Middle frontal gyrus (tissue), 1 donor: ENCODE data around the gene TCAF1.
"Not testable (repeated sequence)": the region's sequence is repeated elsewhere in the genome, so short reads cannot be mapped to it uniquely, and the experiment has no call there.

Experiments
- DNase-seq: peaks from one replicate; pipeline ENCODE4 v3.0.0-alpha.2; 2015; ENCODE audit warnings: low spot score; ENCODE audit errors: extremely low spot score

TCAF1 gene

DNA sequence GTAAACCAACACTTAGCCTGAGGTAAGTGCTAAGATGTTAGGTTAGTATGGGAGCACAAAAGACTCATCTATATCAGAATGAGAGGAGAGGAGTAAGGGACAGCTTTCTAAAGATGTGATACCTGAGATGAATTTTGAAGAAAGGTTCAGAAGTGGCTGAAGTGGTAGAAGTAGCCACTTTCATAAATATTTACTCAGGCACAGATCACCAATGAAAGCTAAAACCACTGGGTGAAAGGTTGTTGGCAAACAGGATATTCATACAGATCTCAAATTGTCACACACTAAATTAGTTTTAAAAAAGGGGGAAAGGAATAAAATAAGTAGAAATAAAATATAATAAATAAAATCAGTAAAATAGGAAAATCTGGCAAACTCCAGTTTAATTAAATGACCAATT is 30.4 kb downstream of the TCAF1 start:
- not testable (repeated sequence) for DNase-seq

DNA sequence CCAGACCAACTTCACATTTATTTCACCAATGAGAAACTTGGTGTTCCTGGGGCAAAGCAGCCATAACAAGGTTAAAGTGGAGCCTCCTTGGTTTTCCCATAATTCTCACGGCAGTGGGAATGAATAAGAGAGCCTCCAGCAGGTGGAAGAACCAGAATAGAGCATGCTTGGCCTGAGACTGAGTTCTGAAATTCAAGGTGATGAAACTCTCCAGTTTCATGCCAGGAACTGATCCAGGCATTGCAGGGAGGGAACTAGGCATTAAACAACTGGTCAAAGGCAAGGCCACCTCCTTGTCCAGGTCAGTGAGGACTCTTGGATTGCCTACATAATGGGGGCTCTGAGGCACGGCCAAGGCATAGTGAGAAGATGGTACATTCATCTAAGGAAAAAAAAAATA is 44.0 kb downstream of the TCAF1 start:
- not testable (repeated sequence) for DNase-seq

DNA sequence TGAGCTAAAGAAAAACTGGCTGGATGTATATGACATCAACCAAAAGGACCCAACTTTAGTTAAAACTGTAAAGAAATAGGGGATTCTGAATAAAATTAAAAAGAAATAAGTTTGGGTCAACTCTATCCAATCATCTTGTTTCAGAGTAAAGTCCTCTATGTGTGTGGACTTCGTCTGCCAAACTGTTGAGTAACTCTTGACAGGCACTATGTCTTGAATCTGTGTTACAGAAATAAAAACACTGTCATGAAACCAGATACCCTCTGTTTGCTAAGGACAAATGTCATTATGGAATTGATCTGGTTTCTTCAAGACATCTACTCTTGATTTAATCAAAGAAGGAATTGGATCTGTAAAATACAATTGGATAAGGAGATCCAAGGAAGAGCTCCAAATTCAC is 46.5 kb downstream of the TCAF1 start:
- not testable (repeated sequence) for DNase-seq

DNA sequence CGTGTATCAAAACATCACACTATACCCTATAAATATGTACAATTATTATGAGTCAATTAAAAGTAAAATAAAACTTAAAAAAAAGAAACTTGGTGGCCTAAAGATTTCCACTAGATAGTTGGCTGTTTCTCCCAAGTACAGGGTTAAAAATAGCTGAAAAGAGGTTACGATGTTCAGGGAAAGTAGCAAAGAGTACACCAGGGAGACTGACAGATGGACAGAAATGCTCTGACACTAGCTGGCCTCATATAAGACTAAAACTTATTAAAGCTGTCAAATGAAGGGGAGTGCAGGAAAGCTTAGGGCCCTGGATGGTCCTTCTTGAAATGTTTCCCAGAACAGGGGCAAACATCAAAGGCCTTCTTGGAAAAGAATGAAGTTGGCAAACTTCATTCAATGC is 51.3 kb downstream of the TCAF1 start:
- DNase-seq: no peak

DNA sequence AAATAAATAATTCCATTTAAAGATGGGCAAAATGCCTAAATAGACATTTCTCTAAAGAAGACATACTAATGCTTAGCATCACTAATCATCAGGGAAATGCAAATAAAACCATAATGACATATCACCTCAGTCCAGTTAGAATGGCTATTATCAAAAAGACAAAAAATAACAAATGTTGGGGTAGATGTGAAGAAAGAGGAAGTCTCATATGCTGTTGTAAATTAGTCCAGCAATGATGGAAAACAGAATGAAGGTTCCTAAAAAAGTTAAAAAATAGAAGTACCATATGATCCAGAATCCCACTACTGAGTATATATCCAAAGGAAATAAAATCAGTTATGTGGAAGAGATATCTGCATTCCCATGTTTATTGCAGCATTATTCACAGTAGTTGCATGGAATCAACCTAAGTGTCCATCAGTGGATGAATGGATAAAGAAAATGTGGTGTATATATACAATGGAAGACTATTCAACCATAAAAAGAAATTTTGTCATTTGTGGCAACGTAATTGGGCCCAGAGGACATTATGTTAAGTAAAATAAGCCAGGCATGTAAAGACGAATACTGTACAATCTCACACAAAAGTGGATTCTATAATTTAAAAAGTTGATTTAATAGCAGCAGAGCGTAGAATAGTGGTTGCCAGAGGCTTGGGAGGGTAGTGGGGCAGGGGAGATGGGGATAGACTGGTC is 52.0 kb downstream of the TCAF1 start:
- DNase-seq: no peak

DNA sequence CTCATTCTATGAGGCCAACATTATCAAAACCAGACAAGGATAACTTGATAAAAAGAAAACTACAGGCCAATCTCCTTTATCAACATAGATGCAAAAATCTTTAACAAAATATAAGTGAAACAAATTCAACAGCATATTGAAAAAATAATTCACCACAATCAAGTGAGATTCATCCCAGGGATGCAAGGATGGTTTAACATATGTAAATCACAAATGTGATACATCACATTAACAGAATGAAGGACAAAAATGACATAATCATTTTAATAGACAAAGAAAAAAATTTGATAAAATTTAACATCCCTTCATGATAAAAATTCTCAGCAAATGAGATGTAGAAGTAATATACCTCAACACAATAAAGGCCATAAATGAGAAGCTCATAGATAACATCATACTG is 53.8 kb downstream of the TCAF1 start:
- no peak for DNase-seq

DNA sequence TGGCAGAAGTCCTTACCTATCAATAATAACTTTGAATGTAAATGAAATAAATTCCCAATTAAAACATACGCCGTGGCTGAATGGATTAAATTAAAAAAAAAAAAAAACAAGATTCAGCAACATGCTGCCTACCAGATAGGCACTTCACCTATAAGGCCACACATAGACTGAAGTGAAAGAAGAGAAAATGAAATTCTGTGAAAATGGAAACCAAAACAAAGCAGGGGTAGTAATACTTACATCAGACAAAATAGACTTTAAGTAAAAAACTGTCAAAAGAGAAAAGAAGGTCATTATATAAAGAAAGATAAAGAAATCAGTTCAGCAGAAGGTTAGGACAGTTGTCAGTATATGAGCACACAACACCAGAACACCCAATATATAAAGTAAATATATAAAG is 55.3 kb downstream of the TCAF1 start:
- DNase-seq: no peak

DNA sequence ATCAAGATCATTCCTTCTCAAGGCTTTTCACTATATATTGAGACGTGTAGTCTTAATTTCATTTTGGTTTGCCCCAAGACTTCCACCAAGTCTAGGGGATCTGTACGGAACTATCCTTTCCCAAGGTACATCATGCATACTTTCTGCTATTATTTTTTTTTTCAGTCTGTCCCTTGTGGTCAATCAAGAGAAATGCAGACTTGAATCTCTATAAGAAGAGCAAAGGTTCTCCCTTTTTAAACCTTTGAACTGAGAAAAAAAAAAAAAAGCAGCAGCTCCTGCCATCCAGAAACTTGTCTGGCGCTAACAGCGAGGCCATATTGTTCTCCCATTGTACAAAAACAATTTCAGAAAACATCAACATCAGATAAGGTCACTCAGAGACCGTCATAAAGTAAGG is 60.3 kb downstream of the TCAF1 start:
- DNase-seq: not testable (repeated sequence)

DNA sequence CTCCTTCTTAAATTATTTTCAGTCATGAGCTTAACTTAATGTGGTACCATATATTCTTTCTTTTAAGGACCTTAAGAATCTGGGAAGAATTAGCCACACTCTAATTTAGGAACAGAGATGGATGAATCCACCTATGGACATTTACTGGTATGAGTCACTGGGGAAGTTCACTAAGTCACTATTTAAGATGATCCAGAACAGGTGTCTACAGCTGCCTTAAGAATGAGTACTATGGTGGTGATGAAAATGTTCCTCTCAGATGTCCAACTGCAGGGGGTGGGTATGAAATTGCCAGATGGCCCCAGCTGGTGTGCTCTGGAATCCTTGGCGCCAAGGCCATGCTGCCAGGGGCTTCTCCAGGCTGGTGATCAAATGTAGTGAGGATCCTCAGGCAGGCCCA is 61.9 kb downstream of the TCAF1 start:
- not testable (repeated sequence) for DNase-seq

DNA sequence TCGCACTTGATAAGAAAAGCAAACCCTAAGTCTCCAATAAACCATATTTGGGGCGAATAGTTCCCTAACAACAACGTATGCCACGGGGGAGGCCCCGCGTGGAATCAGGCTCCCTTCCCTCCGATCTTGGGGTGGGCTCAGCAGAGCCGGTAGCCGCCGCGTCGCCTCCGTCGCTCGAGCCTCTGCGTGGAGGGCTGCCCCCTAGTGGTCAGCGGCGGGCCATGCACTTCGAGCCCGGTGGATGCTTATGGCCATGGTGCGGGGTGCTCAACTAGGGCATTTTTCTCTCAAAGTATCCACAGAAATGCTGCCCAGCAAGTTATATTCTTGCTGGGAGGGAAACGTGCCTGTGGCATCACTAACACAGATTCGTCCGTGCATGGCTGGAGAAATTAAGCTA is 64.8 kb downstream of the TCAF1 start:
- DNase-seq: not testable (repeated sequence)

DNA sequence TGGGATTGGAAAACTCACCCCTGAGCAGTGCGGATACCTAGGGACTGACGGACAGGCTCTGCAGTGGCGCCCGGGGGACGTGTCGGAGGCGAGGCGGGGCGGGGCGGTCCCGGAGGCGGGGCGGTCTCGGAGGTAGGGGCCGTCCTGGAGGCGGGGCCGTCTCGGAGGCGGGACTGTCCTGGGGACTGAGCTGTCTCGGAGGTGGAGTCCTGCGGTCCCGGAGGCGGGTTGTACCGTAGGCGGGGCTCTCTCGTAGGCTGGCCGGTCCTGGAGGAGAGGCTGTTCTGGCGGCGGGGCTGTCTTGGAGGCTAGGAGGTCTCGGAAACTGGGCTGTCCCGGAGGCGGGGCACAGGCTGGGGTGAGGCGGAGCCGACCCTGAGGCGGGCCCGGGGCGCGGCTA is 65.4 kb downstream of the TCAF1 start:
- DNase-seq: not testable (repeated sequence)

DNA sequence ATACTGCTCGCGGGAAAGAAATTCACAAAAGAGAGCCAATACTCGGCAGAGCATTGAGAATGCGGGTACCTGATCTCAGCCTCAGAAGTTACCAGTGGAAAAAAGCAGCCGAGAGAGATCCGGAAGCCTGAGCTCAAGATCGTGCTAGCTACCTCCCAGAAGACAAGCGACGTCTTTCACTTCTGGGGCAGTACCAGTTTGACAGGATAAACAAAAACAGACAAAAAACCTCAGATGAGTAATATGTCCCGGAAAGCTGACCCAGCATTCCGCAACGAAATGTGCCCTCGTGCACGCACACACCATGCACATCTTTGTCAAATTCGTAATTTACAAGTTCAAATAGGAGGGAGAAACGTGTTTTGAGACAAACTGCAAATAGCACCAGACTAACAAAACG is 65.9 kb downstream of the TCAF1 start:
- not testable (repeated sequence) for DNase-seq

DNA sequence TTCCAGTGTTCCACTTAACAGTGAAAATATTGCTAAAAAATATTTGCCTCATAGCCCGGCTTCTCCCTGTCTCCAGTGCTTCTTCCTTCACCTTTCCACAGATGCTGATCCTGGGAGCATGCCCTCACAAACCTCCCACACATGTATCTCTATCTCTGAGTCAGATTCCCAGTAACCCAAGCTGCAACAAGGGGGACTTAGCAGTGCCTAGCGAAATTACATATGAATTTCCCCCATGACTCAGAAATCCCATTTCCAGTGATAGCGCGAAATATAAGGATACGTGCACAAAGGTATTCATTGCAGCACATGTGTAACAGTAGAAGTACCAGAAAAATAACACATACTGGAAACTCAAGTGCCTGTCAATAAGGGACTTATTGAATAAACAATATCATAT is 75.4 kb downstream of the TCAF1 start:
- not testable (repeated sequence) for DNase-seq

DNA sequence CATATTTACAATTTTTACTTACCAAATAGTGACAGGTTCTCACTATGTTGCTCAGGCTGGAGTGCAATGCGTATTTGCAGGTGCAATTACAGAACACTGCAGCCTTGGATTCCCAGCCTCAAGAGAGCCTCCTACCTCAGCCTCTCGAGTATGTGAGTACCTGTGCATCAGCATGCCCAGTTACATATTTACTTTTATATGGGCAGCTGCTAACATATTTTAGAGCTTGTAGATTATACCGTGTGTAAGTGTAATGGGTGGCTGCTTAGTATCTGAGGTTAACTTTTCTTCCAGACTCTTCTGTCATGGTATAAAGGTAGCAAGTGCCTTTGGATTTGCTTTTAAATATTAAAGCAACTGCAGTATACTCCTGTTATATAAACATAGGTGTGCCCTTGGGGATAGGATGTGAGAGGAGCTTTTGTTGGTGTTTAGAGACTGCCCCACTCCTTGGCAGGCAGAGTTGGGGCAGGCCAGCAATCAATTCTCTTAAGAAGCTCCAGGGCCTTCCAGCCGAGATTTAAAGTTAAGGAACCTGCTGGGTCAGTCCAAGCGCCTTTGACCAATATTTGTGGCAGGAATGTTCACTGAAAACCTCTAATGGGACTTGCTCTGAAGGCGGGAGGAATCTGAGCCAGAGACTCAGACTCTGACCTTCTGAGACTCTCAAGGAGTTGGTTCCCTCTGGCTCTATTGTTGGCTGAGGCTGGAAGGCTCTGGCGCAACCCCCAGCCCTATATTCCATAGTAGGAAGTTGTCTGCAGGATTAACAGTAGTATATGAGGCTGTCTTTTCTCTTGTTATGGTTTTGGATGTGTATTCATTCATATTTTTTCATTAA is 77.5 kb downstream of the TCAF1 start:
- DNase-seq: not testable (repeated sequence)

DNA sequence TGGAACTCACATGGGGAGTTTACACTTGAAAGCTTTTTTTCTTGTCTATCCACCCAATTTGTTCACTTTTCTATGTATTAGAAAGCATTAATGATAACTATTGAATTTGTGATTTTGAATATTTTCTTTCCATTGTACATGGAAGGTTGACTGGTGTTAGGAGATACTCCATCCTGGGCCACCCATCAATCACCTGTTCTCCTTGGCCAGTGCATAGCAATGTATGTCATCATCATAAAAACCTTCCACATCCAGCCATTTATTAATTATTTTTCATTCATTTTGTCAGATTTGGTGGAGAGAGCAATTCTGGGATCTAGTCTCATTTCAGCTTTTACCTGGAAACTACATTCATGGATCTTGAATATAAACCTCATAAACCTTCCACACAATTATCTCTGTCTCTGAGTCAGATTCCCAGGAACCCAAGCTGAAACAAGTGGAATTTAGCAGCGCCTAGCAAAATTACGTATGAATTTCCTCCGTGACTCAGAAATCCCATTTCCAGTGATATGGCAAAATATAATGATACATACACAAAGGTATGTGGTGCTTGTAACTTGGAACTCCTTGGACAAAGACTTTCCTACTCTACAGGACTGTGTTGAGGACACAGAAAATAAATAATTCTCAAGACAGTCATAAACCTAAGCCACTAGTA is 78.2 kb downstream of the TCAF1 start:
- not testable (repeated sequence) for DNase-seq

DNA sequence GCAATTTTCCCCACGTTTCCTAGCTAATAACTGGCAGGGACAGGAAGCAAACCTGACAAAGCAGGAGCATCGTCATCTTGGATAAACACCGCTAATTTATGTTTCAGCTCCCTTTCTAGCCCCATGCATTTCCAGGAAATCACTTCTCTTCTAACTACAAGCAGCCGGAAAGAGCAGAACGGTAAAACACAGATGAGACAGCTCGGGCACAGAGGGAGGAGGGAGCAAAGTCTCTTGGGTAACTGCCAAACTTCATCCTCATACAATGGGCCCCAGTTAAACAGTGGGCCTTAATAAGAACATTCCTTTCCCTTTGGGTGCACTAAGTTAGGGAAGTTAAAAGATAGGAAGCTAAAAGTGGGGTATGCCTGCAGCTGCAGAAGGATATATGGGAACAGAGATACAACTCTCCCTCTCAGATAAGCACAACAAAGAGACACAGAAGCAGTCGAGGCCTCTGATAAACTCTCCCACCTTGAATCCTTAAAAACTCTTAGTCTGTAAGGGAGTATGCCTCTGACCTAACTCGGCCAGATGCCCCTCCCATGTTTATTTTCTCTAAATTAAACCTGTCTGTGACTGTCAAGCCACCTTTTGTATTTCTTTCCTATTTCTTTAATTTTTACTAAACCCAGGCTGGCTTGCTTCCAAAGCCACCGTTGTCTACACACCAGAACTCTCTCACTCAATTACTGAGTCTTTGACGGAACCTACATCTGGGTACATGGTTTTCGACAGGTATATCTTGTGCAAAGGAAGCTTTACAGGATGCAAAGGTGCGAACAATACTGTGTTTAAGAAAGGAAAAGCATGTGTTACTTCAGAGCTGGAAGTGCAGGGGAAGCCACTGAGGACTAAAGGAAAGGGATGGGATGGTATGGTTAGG is 80.3 kb downstream of the TCAF1 start:
- DNase-seq: not testable (repeated sequence)

DNA sequence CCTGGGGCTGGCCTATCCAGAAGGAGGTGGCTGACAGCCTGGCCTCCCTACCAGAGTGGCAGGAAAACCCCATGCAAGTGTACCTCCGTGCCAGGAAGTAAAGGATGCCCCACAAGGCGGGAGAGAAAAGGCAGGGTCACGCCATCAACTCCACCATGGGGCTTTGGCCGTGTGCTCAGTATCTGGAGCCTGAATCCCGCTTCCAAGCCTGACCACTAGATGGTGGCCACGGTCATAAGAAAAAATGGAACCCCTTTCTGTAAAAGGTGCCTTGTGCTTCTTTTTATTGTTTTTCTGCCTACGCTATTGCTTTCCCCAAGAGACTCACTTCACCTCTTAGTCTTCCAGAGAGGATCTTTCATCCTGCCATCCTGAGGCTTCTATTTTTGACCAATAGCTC is 84.1 kb downstream of the TCAF1 start:
- not testable (repeated sequence) for DNase-seq

DNA sequence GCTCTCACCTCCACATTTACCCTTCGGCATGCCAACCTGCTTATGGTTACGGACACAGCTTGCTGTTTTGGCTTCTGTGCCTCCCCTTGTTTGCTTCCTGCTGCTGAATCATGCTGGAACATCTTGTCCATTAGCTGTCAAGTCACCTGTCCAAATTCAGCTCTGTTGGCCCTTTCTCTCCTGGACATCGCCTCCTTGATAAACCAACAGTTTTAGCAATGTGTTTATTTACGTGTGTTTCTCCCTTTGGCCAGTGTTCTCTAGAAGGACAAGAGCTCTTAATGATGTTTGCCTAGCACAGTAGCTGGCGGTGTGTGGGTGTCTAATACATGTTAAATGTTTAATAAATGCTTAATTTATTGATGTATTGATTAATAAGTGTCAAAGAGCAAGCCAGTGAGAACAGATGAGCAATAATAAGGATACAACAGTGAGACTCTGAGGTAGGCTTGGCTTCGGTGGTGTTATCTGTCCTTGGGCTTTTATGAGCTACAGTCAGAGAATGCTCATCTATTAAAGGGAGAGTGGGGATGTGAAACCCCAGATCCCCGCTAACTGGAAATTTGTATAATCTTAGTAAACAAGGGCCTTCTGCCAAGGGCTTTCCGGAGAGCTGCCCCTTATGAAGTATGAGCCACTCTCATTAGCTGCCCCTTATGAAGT is 85.4 kb downstream of the TCAF1 start:
- not testable (repeated sequence) for DNase-seq

DNA sequence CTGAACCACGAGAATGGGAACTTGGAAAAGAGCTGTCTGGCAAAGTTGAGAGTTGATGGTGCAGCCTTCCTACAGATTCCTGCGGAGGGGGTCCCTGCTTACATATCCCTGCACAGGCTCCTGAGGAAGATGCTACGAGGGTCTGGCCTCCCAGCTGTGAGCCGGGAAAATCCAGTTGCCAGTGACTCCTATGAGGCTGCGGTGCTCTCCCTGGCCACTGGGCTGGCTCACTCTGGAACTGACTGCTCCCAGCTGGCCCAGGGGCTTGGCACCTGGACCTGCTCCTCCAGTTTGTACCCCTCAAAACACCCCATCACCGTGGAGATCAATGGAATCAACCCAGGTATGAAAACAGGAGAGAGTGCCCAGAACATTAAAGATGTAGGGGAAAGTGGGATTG is 91.3 kb downstream of the TCAF1 start:
- DNase-seq: not testable (repeated sequence)

DNA sequence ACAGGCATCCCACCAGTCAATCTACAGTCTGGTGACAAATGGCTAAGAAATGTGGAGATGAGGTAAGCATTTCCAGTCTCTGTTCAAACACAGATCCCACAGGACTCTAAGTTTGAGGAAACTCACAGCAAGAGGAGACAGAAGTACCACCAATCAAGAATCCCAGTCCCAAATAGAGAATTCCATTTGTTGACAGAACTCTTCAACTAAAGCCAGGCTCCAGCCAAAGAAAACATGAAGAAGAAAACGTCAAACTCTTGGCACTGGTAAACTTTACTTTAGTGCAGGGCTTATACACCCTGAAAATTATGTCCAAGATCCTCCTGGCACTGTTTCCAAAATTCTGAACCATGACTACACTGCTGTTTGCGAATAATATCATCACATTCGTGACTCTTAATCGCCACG is 95.3 kb downstream of the TCAF1 start:
- not testable (repeated sequence) for DNase-seq
